ENCODE data around the gene SPIRE1. TPM values are rescaled to one million over a fixed set of nuclear protein-coding genes. Genes with fewer than 3 reads are reported as not detected.

SPIRE1 gene
- total RNA-seq, 4 donors from 2014 or later, result 1.9 to 25.3 (median 13.4) TPM

DNA sequence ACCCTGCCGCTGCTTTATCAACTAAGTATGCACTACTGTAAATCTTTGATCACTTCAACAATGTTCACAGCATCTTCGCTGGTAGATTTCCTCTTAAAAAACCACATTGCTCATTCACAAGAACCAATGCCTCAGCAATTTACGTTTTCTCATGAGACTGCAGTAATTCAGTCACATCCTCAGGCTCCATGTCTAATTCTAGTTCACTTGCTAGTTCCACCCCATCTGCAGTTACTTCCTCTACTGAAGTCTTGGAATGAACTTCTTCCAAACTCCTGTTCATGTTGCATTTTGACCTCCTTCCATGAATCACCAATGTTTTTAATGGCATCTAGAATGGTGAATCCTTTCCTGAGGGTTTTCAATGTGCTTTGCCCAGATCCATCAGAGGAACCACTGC, 214.4 kb downstream of the SPIRE1 start:
- no peak for DNase-seq
- TF ChIP-seq POLR2A (IDR thresholded peaks at IDR 0.05), result no peak
- TF ChIP-seq, protein P1, sequence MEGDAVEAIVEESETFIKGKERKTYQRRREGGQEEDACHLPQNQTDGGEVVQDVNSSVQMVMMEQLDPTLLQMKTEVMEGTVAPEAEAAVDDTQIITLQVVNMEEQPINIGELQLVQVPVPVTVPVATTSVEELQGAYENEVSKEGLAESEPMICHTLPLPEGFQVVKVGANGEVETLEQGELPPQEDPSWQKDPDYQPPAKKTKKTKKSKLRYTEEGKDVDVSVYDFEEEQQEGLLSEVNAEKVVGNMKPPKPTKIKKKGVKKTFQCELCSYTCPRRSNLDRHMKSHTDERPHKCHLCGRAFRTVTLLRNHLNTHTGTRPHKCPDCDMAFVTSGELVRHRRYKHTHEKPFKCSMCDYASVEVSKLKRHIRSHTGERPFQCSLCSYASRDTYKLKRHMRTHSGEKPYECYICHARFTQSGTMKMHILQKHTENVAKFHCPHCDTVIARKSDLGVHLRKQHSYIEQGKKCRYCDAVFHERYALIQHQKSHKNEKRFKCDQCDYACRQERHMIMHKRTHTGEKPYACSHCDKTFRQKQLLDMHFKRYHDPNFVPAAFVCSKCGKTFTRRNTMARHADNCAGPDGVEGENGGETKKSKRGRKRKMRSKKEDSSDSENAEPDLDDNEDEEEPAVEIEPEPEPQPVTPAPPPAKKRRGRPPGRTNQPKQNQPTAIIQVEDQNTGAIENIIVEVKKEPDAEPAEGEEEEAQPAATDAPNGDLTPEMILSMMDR (IDR thresholded peaks at IDR 0.05), result no peak
- WGBS, 2 donors, result 74 to 89% methylated on average over 3 of the region's 3 CpGs
- Histone ChIP-seq H3K4me3 (no peak overlapping the region), H3K27ac (no peak overlapping the region), H3K36me3 (peaks cover 0 to 26% (median 3%) of the 10 kb centered on the region in 3 donors), H3K4me1 (no peaks in the 10 kb centered on the region), H3K9me3 (peaks cover 0 to 6% (median 0%) of the 10 kb centered on the region in 3 donors), H3K27me3 (no peaks in the 10 kb centered on the region)
- intact Hi-C loops (cut with DNase I), result no loop called here

DNA sequence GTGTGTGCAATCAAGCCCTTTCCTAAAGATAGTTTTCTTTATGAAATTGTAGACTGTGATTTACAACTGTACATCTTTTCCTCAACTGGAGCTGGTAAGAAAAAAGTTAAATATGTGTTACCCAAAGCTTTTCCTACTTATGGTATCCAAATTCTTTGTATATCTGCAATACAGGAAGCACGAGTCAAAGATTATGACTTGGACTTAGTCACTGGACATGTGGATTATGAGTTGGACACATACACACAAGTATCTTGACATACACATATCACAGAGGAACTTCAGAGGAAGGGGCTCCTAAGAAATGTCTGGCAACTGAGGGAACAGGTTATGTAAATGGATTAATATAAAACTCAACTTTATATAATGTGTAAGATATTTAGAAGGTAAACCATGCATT, 215.0 kb downstream of the SPIRE1 start:
- intact Hi-C loops (cut with DNase I), result no loop called here
- no peak overlapping the region for H3K4me3 ChIP-seq
- peaks cover 0 to 6% (median 0%) of the 10 kb centered on the region in 3 donors for H3K9me3 ChIP-seq
- DNase-seq, result no peak
- no peak overlapping the region for H3K27ac ChIP-seq
- peaks cover 0 to 23% (median 0%) of the 10 kb centered on the region in 3 donors for H3K36me3 ChIP-seq
- no peaks in the 10 kb centered on the region for H3K4me1 ChIP-seq
- no peaks in the 10 kb centered on the region for H3K27me3 ChIP-seq
- 47 to 75% methylated on average over 1 of the region's 1 CpG for WGBS, 2 donors
- no peak for TF ChIP-seq POLR2A (IDR thresholded peaks at IDR 0.05)
- TF ChIP-seq, protein P1 (IDR thresholded peaks at IDR 0.05), result no peak

DNA sequence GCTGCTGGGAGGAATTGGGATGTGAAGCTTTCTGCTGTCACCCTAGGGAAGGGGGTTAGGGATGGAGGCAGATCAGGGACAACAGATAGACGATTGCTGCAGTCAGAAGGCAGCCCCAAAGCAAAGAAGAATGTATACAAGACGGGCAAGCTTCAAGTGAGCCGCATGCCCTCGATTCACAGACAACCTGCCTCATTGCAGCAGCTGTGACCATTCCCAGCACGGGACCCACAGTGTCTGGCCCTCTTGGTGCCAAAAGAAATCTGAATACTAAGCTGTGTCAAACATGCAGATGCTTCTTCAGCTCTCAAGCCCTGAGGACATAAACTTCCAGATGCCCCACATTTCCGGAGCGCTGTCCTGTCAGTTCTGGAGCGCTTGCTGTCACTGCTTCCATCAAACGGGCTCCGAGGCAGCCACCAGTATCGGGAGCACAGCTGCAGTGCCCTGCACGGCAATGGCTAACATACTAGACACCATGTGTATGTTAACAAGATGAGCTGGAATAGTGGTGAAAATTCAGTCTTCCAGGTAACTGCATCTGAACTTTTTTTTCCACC, 216.4 kb downstream of the SPIRE1 start:
- intact Hi-C loops (cut with DNase I), result no loop called here
- no peak for TF ChIP-seq POLR2A (IDR thresholded peaks at IDR 0.05)
- TF ChIP-seq, protein P1 (IDR thresholded peaks at IDR 0.05), result no peak
- WGBS, 2 donors, result 81 to 88% methylated on average over 7 to 9 of the region's 12 CpGs
- no peak for DNase-seq
- Histone ChIP-seq H3K27me3 (no peaks in the 10 kb centered on the region), H3K4me3 (no peak overlapping the region), H3K4me1 (no peaks in the 10 kb centered on the region), H3K9me3 (peaks cover 0 to 6% (median 0%) of the 10 kb centered on the region in 3 donors), H3K36me3 (peaks cover 0 to 23% (median 0%) of the 10 kb centered on the region in 3 donors), H3K27ac (no peak overlapping the region)

DNA sequence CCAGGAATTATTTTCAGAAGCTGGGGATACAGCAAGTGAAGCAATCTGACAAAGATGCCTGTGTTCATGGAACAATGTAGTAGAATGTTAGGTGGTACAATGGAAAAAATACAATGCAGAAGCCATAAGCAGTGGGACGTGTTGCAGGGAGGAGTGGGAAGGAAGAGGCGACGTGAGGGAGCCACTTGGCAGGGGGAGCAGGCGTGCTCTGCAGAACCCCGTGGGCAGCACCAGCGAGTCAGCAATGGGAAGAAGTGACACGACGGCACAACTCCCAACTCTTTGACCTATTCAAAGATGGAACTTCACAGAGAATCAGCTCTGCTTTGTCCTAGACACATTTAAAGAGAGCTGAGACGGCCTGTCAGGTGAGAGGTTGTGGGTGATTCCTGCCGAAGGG, 219.7 kb downstream of the SPIRE1 start:
- no peak overlapping the region for H3K4me3 ChIP-seq
- H3K36me3 ChIP-seq, result peaks cover 0 to 12% (median 0%) of the 10 kb centered on the region in 3 donors
- H3K4me1 ChIP-seq, result no peaks in the 10 kb centered on the region
- no peak for TF ChIP-seq POLR2A (IDR thresholded peaks at IDR 0.05)
- TF ChIP-seq, protein P1 (IDR thresholded peaks at IDR 0.05), result no peak
- H3K27ac ChIP-seq, result no peak overlapping the region
- DNase-seq, result no peak
- H3K27me3 ChIP-seq, result no peaks in the 10 kb centered on the region
- no peaks in the 10 kb centered on the region for H3K9me3 ChIP-seq
- WGBS, 2 donors, result 76 to 77% methylated on average over 9 to 10 of the region's 10 CpGs
- intact Hi-C loops (cut with DNase I), result no loop called here

DNA sequence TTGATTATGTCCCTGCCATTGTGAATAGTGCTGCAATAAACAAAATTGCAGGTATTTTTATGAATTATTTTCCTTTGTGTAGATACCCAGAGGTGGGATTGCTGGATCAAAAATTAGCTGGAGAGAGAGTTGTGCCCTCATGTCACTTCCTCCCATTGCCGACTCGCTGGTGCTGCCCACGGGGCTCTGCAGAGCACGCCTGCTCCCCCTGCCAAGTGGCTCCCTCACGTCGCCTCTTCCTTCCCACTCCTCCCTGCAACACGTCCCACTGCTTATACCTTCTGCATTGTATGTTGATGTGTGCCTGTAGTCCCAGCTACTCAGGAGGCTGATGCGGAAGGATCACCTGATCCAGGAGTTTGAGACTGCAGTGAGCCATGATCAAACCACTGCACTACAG, 222.0 kb downstream of the SPIRE1 start:
- WGBS, 2 donors, result 92 to 93% methylated on average over 8 of the region's 8 CpGs
- H3K27ac ChIP-seq, result no peak overlapping the region
- no peaks in the 10 kb centered on the region for H3K9me3 ChIP-seq
- no peaks in the 10 kb centered on the region for H3K4me1 ChIP-seq
- intact Hi-C loops (cut with DNase I), result no loop called here
- no peak for TF ChIP-seq POLR2A (IDR thresholded peaks at IDR 0.05)
- TF ChIP-seq, protein P1 (IDR thresholded peaks at IDR 0.05), result no peak
- H3K27me3 ChIP-seq, result no peaks in the 10 kb centered on the region
- H3K4me3 ChIP-seq, result no peak overlapping the region
- H3K36me3 ChIP-seq, result peaks cover 0 to 36% (median 0%) of the 10 kb centered on the region in 3 donors
- no peak for DNase-seq

Data from esophagus squamous epithelium (tissue), 5 donors.